ENCODE data around the gene CD9. TPM values are rescaled to one million over a fixed set of nuclear protein-coding genes. Genes with fewer than 3 reads are reported as not detected.
A peak's percentile ranks its signal among the peaks of the same experiment; 100 is the strongest.

CD9 gene
- total and polyA plus RNA-seq, 2 donors (not counting 1 experiment from before 2014, with no cell fraction given): 7.2 to 12.8 TPM

DNA sequence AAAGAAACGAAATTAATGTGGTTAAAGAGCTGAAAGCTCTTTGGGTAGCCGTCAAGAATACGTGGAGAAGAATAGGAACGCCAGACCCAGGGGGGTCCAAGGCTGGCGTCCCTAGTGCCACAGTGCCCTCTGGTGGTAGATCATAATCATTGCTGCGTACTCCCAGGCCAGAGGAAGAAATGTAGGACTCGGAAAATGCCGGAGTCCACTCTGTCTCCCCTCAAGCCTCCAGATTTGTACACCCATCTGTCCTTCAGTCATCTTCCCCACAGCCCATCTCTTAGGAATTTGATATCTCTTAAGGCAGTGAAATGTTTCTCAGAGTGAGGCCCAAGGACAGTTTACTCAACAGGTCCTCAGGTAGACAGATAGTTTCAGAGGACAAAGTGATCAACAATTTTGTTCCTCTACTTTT, 84.9 kb downstream of the CD9 start:
- Histone ChIP-seq H2AFZ (ENCODE audit: insufficient read depth, low read depth, low read length, poor library complexity, severe bottlenecking) (no peak overlapping the region), H3K36me3 (replicated peaks in 1 of 2; ENCODE audit: control extremely low read depth in 1 of 2, control insufficient read depth in 1 of 2, extremely low read depth in 1 of 2, insufficient read depth in 2 of 2, low read length in 1 of 2) (no peaks in the 10 kb centered on the region), H3K27me3 (replicated peaks in 1 of 4; ENCODE audit: control extremely low read depth in 1 of 4, control insufficient read depth in 3 of 4, insufficient read depth in 4 of 4, low read length in 3 of 4) (peaks cover 0 to 11% (median 6%) of the 10 kb centered on the region in 4 experiments), H3K4me2 (replicated peaks; ENCODE audit: low read depth, low read length, poor library complexity, severe bottlenecking) (no peak overlapping the region), H3K9ac (ENCODE audit: low read length) (no peak overlapping the region), H3K9me3 (ENCODE audit: control extremely low read depth in 1 of 3, control insufficient read depth in 2 of 3, insufficient read depth in 1 of 3, low read length in 2 of 3) (no peaks in the 10 kb centered on the region), H3K4me1 (ENCODE audit: control insufficient read depth in 2 of 2, insufficient read depth in 2 of 2, low read length in 2 of 2) (peaks cover 0 to 5% of the 10 kb centered on the region in 2 donors), H3K79me2 (ENCODE audit: control insufficient read depth, insufficient read depth, low read length) (no peaks in the 10 kb centered on the region), H3K4me3 (ENCODE audit: control extremely low read depth in 1 of 5, extremely low read depth in 1 of 5, insufficient read depth in 1 of 5, low read depth in 2 of 5, low read length in 4 of 5) (no peak overlapping the region), H3K27ac (ENCODE audit: low read length in 2 of 2) (no peak overlapping the region), H4K20me1 (ENCODE audit: control insufficient read depth, insufficient read depth, low read length, poor library complexity, severe bottlenecking) (no peaks in the 10 kb centered on the region)
- Mint-ChIP-seq H3K4me3 (no peak overlapping the region), H3K9me3 (ENCODE audit: insufficient read depth) (no peaks in the 10 kb centered on the region), H3K4me1 (no peaks in the 10 kb centered on the region), H3K27ac (no peak overlapping the region), H3K27me3 (peaks cover 51% of the 10 kb centered on the region)
- DNase-seq (peak; percentile 78), ATAC-seq (ENCODE audit: low read depth) (peak; percentile 85)
- ChIA-PET POLR2A (interaction anchor here (1.1 kb wide), 1 partner anchor 89 kb away, joined by 3 read pairs; no protein-coding TSS in a partner anchor), CTCF (interaction anchor here (0.6 to 7.5 kb wide), 17 partner anchors 10 to 296 kb away, joined by 3 to 94 read pairs (median 4); partner anchors contain the start of gene VAMP1)
- TF ChIP-seq, protein P1, sequence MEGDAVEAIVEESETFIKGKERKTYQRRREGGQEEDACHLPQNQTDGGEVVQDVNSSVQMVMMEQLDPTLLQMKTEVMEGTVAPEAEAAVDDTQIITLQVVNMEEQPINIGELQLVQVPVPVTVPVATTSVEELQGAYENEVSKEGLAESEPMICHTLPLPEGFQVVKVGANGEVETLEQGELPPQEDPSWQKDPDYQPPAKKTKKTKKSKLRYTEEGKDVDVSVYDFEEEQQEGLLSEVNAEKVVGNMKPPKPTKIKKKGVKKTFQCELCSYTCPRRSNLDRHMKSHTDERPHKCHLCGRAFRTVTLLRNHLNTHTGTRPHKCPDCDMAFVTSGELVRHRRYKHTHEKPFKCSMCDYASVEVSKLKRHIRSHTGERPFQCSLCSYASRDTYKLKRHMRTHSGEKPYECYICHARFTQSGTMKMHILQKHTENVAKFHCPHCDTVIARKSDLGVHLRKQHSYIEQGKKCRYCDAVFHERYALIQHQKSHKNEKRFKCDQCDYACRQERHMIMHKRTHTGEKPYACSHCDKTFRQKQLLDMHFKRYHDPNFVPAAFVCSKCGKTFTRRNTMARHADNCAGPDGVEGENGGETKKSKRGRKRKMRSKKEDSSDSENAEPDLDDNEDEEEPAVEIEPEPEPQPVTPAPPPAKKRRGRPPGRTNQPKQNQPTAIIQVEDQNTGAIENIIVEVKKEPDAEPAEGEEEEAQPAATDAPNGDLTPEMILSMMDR (IDR thresholded peaks at IDR 0.05): peak; percentile 97
- TF ChIP-seq EZH2 (IDR thresholded peaks at IDR 0.05; ENCODE audit: borderline replicate concordance, insufficient read depth, low read depth, low read length, poor library complexity, severe bottlenecking): no peak
- WGBS (ENCODE audit: insufficient coverage): 0% methylated on average over 7 of the region's 8 CpGs
- intact Hi-C loops (cut with micrococcal nuclease): loop anchor here (1.0 to 5.0 kb wide), 3 partner anchors 90 to 252 kb away; no protein-coding TSS in a partner anchor

DNA sequence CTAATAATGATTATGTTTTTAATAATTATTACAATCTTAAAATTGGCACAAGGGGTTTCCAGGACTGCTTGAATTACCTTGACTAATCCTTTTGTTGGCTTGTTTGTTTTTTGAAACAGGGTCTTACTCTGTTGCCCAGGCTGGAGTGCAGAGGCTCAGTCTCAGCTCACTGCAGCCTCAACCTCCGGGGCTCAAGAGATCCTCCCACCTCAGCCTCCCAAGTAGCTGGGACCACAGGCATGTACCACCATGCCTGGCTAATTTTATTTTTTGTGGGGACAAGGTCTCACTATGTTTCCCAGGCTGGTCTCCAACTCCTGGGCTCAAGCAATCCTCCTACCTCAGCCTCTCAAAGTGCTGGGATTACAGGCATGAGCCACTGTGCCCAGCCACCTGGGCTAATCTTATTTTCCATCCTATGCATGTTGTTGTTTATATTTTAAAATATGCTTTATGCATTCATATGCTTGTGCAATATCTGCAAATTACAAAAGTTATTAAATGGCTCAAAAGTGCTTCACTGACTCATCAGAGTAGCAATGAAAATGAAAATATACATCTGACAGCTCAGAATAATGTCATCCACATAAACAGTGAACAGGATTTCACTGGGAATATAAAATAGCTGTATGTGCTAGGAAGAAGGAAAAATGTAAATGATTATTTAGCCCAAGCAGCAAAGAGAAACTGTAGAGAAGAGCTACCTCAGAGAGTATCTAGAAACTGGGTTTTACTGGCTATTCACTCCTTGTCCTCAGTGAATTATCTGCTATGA, 85.5 kb downstream of the CD9 start:
- Histone ChIP-seq H3K9me3 (ENCODE audit: control extremely low read depth in 1 of 3, control insufficient read depth in 2 of 3, insufficient read depth in 1 of 3, low read length in 2 of 3) (no peaks in the 10 kb centered on the region), H3K27me3 (replicated peaks in 1 of 4; ENCODE audit: control extremely low read depth in 1 of 4, control insufficient read depth in 3 of 4, insufficient read depth in 4 of 4, low read length in 3 of 4) (peaks cover 0 to 6% (median 2%) of the 10 kb centered on the region in 4 experiments), H3K36me3 (replicated peaks in 1 of 2; ENCODE audit: control extremely low read depth in 1 of 2, control insufficient read depth in 1 of 2, extremely low read depth in 1 of 2, insufficient read depth in 2 of 2, low read length in 1 of 2) (no peaks in the 10 kb centered on the region), H4K20me1 (ENCODE audit: control insufficient read depth, insufficient read depth, low read length, poor library complexity, severe bottlenecking) (no peaks in the 10 kb centered on the region), H3K4me3 (ENCODE audit: control extremely low read depth in 1 of 5, extremely low read depth in 1 of 5, insufficient read depth in 1 of 5, low read depth in 2 of 5, low read length in 4 of 5) (no peak overlapping the region), H3K4me2 (replicated peaks; ENCODE audit: low read depth, low read length, poor library complexity, severe bottlenecking) (no peak overlapping the region), H3K27ac (ENCODE audit: low read length in 2 of 2) (no peak overlapping the region), H3K9ac (ENCODE audit: low read length) (no peak overlapping the region), H3K4me1 (ENCODE audit: control insufficient read depth in 2 of 2, insufficient read depth in 2 of 2, low read length in 2 of 2) (peaks cover 0 to 5% of the 10 kb centered on the region in 2 donors), H2AFZ (ENCODE audit: insufficient read depth, low read depth, low read length, poor library complexity, severe bottlenecking) (no peak overlapping the region), H3K79me2 (ENCODE audit: control insufficient read depth, insufficient read depth, low read length) (no peaks in the 10 kb centered on the region)
- Mint-ChIP-seq H3K27me3 (peaks cover 45% of the 10 kb centered on the region), H3K4me3 (no peak overlapping the region), H3K27ac (no peak overlapping the region), H3K9me3 (ENCODE audit: insufficient read depth) (no peaks in the 10 kb centered on the region), H3K4me1 (no peaks in the 10 kb centered on the region)
- TF ChIP-seq EZH2 (IDR thresholded peaks at IDR 0.05; ENCODE audit: borderline replicate concordance, insufficient read depth, low read depth, low read length, poor library complexity, severe bottlenecking): no peak
- TF ChIP-seq, protein P1 (IDR thresholded peaks at IDR 0.05): no peak
- WGBS (ENCODE audit: insufficient coverage): no CpG with 5 or more reads among the region's 1 CpG
- ChIA-PET CTCF (interaction anchor here (0.7 to 7.5 kb wide), 19 partner anchors 8 to 297 kb away, joined by 3 to 94 read pairs (median 5); partner anchors contain the start of gene VAMP1), POLR2A (interaction anchor here (0.6 kb wide), 1 partner anchor 124 kb away, joined by 5 read pairs; no protein-coding TSS in a partner anchor)
- DNase-seq: no peak
- no peak for ATAC-seq (ENCODE audit: low read depth)
- intact Hi-C loops (cut with micrococcal nuclease): loop anchor here (1.0 to 5.0 kb wide), 3 partner anchors 90 to 252 kb away; no protein-coding TSS in a partner anchor

Measured in B cell (primary cell).